Suppressor macrophage treated with lipopolysaccharide for 1 hour (primary cell): Measurements from ENCODE around the gene C12orf42.
"Not testable (repeated sequence)": the region's sequence is repeated elsewhere in the genome, so short reads cannot be mapped to it uniquely, and the experiment has no call there.

Source experiments
- DNase-seq, 3 donors: peaks; one replicate each; pipeline ENCODE4 v3.0.0-alpha.2; 2020 to 2022

C12orf42 gene

DNA sequence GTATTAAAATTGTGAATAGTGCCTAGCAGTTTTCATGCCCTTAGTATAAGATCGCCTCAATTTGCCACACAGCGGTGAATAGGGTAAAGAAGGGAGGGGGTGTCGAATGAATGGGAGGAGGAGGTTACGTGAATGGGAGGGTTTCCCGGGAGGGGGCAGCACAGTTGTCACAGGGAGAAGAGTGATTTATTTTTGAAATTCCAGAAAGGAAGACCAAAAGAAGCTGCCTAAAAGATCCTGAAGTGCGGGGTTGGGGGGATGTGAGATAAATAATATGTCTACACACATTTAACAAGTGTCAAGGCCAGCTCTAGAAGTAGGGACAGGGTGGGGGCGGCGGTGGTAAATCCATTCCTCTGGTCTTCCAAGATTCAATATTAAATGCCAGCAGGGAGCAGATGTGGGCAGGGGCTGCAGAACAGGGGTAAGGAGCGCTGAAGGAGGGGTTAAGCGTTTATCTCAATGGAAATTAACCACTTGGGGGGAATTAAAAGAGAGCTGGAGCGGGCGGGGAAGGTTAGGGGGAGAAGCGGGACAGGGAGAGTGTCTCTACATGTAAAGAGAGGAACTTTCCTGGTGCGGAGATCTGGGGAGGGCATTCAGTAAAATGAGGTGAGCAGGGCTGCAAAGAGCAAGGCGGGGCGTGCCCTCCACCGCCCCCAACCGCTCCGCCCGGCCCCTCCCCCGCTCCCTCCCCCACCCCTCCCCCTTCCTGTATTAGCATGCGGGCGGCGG is 867 bp downstream of the C12orf42 start:
- no peak for DNase-seq

- no peak for DNase-seq
Observed at GRCh38 chr12:103494051-103494733, 1.6 kb downstream of the C12orf42 start.

DNA sequence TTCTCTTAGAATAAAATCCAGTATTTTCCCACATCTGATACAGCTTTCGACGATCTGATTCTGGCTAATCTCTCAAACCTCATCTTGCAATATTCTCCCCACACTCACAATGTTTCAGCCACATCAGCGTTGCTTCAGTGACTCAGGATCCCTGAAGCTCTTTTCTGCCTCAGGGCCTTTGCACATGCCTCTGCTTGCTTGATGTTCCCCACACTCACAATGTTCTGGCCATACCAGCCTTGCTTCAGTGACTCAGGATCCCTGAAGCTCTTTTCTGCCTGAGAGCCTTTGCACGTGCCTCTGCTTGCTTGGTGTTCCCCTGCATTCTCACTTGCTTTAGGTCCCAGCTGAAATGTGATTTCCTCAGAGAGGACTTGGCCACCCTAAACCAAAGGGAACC is 2.6 kb downstream of the C12orf42 start:
- DNase-seq = no peak

DNA sequence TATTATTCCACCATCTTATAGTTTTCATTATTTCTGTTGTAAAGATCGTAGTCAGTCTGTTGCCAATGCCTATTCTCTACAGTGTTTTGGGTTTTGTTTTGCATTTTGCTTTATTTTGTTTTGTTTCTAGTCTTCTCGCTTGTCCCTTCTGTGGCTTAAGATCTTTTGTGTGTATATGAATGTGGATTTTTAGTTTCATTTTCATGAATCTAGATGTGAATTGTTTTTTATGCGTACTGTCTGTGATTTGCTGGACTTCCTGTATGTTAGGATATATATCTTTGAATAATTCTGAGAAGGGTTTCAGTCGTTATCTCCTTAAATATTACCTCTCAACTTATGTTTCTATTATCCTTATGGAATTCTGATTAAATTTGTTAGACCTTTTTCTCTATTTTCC is 13.4 kb downstream of the C12orf42 start:
- DNase-seq = no peak

GRCh38 chr12:103475073-103475472 is 20.7 kb downstream of the C12orf42 start:
- DNase-seq = no peak

DNA sequence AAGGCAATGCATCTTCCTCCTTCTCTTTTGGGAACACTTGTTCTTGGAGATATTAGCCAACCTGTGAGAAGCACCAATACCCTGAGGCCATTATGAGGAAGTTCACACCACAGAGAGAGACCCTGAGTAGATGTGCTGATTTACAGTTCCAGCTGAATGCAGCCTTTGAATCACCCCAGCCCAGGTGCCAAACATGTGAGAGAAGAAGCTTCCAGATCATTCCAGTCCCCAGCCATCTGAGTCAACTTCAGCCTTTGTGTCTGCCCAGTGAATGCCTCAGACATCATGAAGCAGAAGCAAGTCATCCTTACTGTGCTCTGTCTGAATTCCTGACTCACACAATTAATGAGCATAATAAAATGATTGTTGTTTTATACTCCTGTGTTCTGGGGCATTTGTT is 25.1 kb downstream of the C12orf42 start:
- no peak for DNase-seq

GRCh38 chr12:103469719-103470118 is 26.0 kb downstream of the C12orf42 start:
- no peak for DNase-seq

DNA sequence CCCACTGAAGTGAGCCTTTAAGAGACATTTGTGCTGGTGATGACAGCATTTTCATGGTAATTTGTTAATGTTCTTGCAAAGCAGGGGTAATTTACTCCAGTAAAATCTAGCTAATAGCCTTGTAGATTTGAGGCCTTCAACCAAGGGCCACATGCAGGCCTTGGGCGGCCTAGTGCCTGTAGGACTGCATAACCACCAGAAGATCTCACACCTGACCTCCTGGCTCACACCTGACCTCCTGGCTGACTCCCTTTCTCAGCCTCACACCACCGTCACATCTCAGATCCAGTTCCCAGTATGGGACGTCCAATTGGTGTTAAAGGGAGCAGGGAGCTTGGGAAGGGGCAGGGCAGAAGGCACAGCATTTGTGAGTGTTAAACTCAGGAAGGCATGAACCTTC is 26.9 kb downstream of the C12orf42 start:
- DNase-seq = no peak

GRCh38 chr12:103462675-103463074 is 33.1 kb downstream of the C12orf42 start:
- no peak for DNase-seq

DNA sequence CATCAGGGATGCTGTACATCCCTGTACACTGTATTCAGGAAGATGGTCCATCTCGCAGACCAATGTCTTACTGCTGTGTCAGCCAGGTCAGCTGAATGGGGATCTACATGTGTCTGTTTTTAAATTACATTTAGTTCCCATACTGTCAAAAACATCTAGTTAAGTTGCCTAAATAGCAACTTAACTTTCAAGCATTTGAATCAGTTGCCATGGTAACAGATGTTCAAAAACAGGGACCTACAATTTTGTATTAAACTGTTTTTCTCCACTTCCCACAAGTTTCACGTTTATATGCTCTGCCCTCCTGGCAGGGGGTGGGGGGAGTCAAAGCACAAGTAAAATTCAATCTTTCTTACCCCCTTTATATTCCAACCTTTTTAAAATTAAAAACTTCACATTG is 38.3 kb downstream of the C12orf42 start:
- no peak for DNase-seq

DNA sequence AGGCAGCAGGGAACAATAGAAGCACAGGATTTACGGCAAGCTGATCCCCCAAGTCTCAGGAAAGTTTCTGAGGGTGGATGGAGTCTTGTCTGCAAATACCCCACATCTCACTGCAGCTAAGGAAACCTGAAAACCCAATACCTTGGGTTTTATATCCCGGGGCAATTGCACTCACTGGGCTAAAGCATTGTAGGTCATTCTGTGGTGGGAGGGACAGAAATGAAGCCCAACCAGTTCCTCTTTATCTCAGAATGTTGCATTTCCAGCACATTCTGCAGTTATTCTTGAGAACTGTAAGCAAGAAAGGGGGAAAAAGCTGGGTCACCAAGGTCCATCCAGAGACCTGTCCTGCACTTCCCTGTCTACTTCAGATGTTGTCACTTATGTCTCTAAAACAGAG is 39.8 kb downstream of the C12orf42 start:
- no peak for DNase-seq

- DNase-seq = no peak
Observed at GRCh38 chr12:103455020-103455763, 40.6 kb downstream of the C12orf42 start.

DNA sequence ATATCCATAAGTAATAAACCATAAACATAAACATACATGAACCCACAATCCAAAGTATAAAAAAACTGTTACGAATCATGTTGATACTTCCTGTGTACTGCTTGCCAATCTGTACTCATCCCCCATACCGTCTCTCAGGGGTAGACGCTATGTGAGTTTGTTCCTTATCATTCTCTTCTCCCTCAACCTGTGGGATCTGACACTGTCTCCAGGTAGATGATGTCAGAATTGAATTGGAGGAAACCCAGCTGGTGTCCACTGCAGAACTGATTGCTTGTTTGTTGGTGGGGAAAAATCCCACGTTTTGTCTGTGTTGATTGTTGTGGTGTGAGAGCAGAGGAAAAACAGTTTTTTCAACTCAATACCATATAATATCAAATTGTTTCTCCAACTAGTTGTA is 50.8 kb downstream of the C12orf42 start:
- DNase-seq = no peak

DNA sequence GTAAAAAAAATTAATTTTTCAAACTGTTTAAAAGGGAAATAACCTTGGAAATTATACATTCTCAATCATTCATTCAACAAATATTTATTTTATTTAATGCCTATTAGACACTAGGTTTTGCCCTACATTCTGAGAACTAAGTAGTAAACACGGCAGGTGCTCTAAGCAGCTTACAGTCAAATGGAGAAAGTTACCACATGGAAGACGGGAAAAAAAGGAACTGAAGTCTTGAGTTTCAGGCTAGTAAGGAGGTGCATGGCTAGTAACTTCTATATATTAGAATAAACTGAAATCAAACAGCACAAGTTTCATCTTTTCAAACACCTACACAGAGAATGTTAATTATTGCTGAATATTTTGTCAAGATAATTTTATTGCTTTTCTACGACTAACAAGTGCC is 52.9 kb downstream of the C12orf42 start:
- peak in 1 of 3 donors; percentile 1 for DNase-seq

- no peak for DNase-seq
Observed at GRCh38 chr12:103442182-103442555, 53.6 kb downstream of the C12orf42 start.

DNA sequence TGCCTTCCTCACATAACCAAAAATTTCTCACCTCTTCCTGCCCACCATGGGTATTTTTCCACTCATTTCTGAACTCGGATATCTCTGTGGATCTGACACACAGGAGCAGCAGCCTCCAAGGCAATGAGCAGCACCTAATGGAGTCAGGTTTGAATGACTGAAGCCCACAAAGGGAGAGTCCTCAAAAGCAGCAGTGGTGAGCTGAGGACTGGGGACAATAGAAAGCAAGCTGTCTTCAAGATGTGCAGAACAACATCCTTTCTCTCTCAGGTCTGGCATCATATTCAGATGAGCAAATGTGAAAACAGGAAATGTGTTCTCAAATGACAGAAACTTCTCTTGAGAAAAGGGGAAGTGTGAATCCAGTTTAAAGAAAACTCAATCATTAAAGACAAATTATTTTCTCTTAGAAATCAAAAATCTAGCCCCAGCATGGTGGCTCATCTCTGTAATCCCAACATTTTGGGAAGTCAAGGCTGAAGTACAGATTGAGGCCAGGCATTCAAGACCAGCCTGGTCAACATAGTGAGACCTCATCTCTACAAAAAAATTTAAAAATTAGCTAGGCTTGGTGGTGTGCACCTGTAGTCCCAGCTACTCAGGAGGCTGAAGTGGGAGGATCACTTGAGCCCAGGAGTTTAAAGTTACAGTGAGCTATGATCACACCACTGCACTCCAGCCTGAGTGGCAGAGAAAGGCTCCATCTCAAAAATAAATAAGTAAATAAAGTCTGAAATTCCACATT is 54.2 kb downstream of the C12orf42 start:
- peak; percentile 1 to 22 (median 21) for DNase-seq

GRCh38 chr12:103434165-103435105 is 61.3 kb downstream of the C12orf42 start:
- DNase-seq = not testable (repeated sequence)

DNA sequence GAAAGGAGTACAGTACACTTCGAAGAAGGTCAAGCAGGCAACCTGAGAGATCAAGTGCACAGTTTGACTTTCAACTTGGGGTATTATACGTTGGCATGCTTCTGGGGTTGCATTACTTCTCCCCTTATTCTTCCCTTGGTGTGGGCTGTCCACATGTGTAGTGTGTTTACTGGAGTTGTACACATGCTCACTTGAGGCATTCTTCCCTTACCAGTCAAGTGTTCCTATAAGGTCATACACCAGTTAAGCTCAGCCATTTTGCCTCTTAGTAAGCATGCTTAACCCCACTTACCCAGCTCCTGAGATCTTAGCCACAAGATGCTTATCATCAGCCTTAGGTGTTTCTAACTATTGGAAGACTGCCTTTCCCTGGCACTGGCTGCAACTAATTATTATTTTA is 63.8 kb downstream of the C12orf42 start:
- no peak for DNase-seq

GRCh38 chr12:103431387-103431786 is 64.4 kb downstream of the C12orf42 start:
- DNase-seq = no peak

- not testable (repeated sequence) for DNase-seq
Observed at GRCh38 chr12:103425674-103426073, 70.1 kb downstream of the C12orf42 start.

DNA sequence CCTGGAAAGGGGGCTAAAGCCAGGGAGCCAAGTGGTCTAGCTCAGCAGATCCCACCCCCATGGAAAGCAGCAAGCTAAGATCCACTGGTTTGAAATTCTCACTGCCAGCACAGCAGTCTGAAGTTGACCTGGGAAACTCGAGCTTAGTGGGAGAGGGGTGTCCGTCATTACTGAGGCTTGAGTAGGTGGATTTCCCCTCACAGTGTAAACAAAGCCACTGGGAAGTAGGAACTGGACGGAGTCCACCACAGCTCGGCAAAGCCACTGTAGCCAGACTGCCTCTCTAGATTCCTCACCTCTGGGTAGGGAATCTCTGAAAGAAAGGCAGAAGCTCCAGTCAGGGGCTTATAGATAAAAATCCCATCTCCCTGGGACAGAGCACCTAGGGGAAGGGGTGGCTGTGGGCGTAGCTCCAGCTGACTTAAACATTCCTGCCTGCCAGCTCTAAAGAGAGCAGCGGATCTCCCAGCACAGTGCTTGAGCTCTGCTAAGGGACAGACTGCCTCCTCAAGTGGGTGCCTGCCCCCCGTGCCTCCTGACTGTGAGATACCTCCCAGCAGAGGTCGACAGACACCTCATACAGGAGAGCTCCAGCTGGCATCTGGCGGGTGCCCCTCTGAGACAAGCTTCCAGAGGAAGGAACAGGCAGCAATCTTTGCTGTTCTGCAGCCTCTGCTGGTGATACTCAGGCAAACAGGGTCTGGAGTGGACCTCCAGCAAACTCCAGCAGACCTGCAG is 70.8 kb downstream of the C12orf42 start:
- not testable (repeated sequence) for DNase-seq
